Lung (tissue), 12 donors: Measurements from ENCODE around the gene SNTA1. TPM values are rescaled to one million over a fixed set of nuclear protein-coding genes. Genes with fewer than 3 reads are reported as not detected.

ENCODE experiments used
- ATAC-seq: fragments of 200-7000 bp; cut with Tn5 transposase; one replicate; pipeline ENCODE4 v1.9.1; 2020; ENCODE audit warnings: moderate number of reproducible peaks; ENCODE audit not compliant: insufficient read depth, low FRiP score
- DNase-seq, 3 donors: peaks; one replicate each; pipeline ENCODE4 v3.0.0-alpha.2; 2013 to 2017
- H3K27ac ChIP-seq, 2 donors: one replicate each; pipeline ENCODE4 v1.5.1; 2013; ENCODE audit warnings: mild to moderate bottlenecking in 2 of 2, moderate library complexity in 2 of 2, control low read depth in 1 of 2, inconsistent platforms in 1 of 2, low read depth in 1 of 2, low read length in 1 of 2
- H3K27me3 ChIP-seq, 3 donors: one replicate each; pipeline ENCODE4 v1.5.1; 2013; ENCODE audit warnings: low read length in 2 of 3; ENCODE audit not compliant: control insufficient read depth in 3 of 3, insufficient read depth in 3 of 3
- H3K36me3 ChIP-seq, 4 donors: one replicate each; pipeline ENCODE4 v1.5.1; 2013; ENCODE audit warnings: low read length in 4 of 4, mild to moderate bottlenecking in 1 of 4, moderate library complexity in 1 of 4; ENCODE audit not compliant: control insufficient read depth in 4 of 4, insufficient read depth in 4 of 4
- H3K4me1 ChIP-seq, 5 donors: one replicate each; pipeline ENCODE4 v1.5.1; 2013; ENCODE audit warnings: low read length in 5 of 5, mild to moderate bottlenecking in 2 of 5, moderate library complexity in 1 of 5; ENCODE audit not compliant: control insufficient read depth in 5 of 5, insufficient read depth in 5 of 5
- H3K4me3 ChIP-seq: one replicate; pipeline ENCODE4 v1.5.1; 2013; ENCODE audit warnings: mild to moderate bottlenecking, control low read depth, moderate library complexity
- H3K9ac ChIP-seq, 2 donors: one replicate each; pipeline ENCODE4 v1.5.1; 2013; ENCODE audit warnings: low read length in 2 of 2, control low read depth in 1 of 2; ENCODE audit not compliant: insufficient read depth in 1 of 2
- H3K9me3 ChIP-seq, 4 donors: one replicate each; pipeline ENCODE4 v1.5.1; 2013; ENCODE audit warnings: low read length in 3 of 4, mild to moderate bottlenecking in 1 of 4, moderate library complexity in 1 of 4; ENCODE audit not compliant: control insufficient read depth in 4 of 4, insufficient read depth in 3 of 4
- WGBS, 2 donors: extraction: QIAGEN DNeasy Blood & Tissue Kit; methylation state at CpG; one replicate each; pipeline ENCODE4 v1.1.7; 2013; 5-methylcytosine and 5-hydroxymethylcytosine counted together
- polyA plus RNA-seq, 2 donors: library from polyadenylated mRNA; stranded (reverse); fragments of 200-250 nt; gene quantifications; one replicate each; pipeline ENCODE4 v1.2.1, GENCODE V29; 2013
- total RNA-seq, 2 donors: library from RNA; depleted of rRNA in 1 of 2; stranded (reverse); fragments of >200 nt in 1 of 2; gene quantifications; one replicate each; pipeline ENCODE4 v1.2.1, GENCODE V29; 2014 to 2021
- TF ChIP-seq, protein P1 (sequence below): IDR thresholded peaks from 2 replicates; pipeline ENCODE4 v1.5.1; 2012; ENCODE audit warnings: mild to moderate bottlenecking; ENCODE audit errors: control extremely low read depth, extremely low read depth
- donor health status: control.
- donor health status: control.
- donor health status: Bipolar disorder and iron deficiency.
- donor health status: healthy.
- donor health status: DM: yes; HTN: yes; CAD: no.

SNTA1 gene
- total and polyA plus RNA-seq, 4 donors = 3.7 to 9.9 (median 6.8) TPM

DNA sequence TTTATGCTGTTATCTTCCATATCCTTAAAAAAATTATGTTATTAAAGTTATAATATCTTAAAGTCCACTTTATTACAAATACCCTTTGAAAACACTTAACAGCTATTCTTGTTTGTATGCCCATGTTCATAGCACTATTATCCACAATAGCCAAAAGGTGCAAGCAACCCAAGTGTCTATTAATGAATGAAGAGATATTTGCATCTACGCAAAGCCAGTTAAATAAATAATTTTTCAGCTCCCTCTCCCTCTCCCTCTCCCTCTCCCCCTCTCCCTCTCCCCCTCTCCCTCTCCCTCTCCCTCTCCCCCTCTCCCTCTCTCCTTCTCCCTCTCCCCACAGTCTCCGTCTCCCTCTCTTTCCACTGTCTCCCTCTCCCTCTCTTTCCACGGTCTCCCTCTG lies 55.3 kb downstream of the SNTA1 start:
- peaks cover 20 to 32% (median 24%) of the 10 kb centered on the region in 4 donors for H3K36me3 ChIP-seq

DNA sequence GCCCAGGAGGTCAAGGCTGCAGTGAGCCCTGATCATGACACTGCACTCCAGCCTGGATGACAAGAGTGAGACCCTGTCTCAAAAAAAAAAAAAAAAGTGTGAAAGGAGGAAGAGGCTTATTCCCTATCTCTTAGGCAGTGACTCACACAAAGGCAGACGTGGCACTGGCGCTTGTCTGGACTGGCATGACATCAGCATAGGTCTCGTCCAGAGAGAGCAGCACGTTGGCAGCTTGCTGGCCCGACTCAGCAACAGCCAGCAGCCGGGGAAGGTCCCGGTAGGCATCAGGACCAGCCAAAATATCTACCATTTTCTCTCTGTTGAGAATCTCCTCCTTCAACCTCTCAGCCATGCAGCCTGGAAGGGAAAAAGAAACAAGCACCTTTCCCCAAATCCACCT lies 56.4 kb downstream of the SNTA1 start:
- TF ChIP-seq, protein P1, sequence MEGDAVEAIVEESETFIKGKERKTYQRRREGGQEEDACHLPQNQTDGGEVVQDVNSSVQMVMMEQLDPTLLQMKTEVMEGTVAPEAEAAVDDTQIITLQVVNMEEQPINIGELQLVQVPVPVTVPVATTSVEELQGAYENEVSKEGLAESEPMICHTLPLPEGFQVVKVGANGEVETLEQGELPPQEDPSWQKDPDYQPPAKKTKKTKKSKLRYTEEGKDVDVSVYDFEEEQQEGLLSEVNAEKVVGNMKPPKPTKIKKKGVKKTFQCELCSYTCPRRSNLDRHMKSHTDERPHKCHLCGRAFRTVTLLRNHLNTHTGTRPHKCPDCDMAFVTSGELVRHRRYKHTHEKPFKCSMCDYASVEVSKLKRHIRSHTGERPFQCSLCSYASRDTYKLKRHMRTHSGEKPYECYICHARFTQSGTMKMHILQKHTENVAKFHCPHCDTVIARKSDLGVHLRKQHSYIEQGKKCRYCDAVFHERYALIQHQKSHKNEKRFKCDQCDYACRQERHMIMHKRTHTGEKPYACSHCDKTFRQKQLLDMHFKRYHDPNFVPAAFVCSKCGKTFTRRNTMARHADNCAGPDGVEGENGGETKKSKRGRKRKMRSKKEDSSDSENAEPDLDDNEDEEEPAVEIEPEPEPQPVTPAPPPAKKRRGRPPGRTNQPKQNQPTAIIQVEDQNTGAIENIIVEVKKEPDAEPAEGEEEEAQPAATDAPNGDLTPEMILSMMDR = no peak
- no peak overlapping the region for H3K9ac ChIP-seq
- H3K27ac ChIP-seq = no peak overlapping the region
- H3K4me3 ChIP-seq = no peak overlapping the region
- H3K9me3 ChIP-seq = no peaks in the 10 kb centered on the region
- H3K27me3 ChIP-seq = no peaks in the 10 kb centered on the region
- peaks cover 18 to 32% (median 24%) of the 10 kb centered on the region in 4 donors for H3K36me3 ChIP-seq
- no peaks in the 10 kb centered on the region for H3K4me1 ChIP-seq
- DNase-seq (no peak), ATAC-seq (no peak)
- 88 to 92% methylated on average over 7 of the region's 7 CpGs for WGBS, 2 donors

More for the DNA sequence above, 55.3 kb downstream of the SNTA1 start:
- no peaks in the 10 kb centered on the region for H3K9me3 ChIP-seq
- ATAC-seq = no peak
- TF ChIP-seq, protein P1 = no peak
- no peak overlapping the region for H3K27ac ChIP-seq
- WGBS, 2 donors = 92 to 96% methylated on average over 1 to 2 of the region's 3 CpGs
- no peak overlapping the region for H3K9ac ChIP-seq
- H3K4me3 ChIP-seq = no peak overlapping the region
- H3K27me3 ChIP-seq = no peaks in the 10 kb centered on the region
- H3K4me1 ChIP-seq = no peaks in the 10 kb centered on the region
- DNase-seq = no peak

DNA sequence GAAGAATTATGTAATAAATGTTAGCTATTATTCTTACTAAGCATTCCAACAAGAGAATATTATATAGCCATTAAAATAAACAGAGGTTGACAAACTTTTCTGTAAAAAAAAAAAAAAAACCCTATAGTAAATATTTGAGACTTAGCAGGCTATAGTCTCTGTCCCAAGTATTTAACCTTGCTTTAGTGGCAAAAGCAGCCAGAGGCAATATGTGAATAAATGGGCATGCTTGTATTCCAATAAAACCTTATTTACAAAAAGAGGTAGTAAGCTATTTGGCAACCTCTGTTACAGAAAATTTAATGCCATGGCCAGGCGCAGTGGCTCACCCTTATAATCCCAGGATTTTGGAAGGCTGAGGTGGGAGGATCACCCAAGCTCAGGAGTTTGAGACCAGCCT lies 56.9 kb downstream of the SNTA1 start:
- DNase-seq = no peak
- 86 to 97% methylated on average over 1 of the region's 1 CpG for WGBS, 2 donors
- Histone ChIP-seq H3K4me3 (no peak overlapping the region), H3K9me3 (no peaks in the 10 kb centered on the region), H3K27me3 (no peaks in the 10 kb centered on the region), H3K27ac (no peak overlapping the region), H3K9ac (no peak overlapping the region), H3K4me1 (no peaks in the 10 kb centered on the region), H3K36me3 (peaks cover 19 to 33% (median 27%) of the 10 kb centered on the region in 4 donors)
- ATAC-seq = no peak
- TF ChIP-seq, protein P1 = no peak

DNA sequence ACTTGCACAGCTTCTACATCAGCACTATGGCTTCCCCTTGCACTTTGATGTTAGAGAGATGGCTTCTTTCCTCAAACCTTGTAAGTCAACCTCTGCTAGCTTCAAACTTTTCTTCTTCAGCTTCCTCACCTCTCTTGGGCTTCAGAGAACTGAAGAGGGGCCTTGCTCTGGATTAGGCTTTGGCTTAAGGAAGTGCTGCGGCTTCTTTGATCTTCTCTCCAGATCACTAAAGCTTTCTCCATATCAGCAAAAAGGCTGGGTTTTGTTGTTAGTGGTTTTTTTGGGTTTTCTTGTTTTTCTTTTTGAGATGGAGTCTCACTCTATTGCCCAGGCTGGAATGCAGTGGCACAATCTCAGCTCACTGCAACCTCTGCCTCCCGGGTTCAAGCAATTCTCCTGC lies 66.2 kb downstream of the SNTA1 start:
- DNase-seq (no peak), ATAC-seq (no peak)
- no peaks in the 10 kb centered on the region for H3K27me3 ChIP-seq
- TF ChIP-seq, protein P1 = no peak
- peaks cover 21 to 36% (median 33%) of the 10 kb centered on the region in 4 donors for H3K36me3 ChIP-seq
- no peaks in the 10 kb centered on the region for H3K9me3 ChIP-seq
- WGBS, 2 donors = 96 to 97% methylated on average over 2 of the region's 2 CpGs
- H3K4me1 ChIP-seq = peaks cover 0 to 3% (median 0%) of the 10 kb centered on the region in 5 donors
- H3K4me3 ChIP-seq = no peak overlapping the region
- H3K27ac ChIP-seq = no peak overlapping the region
- H3K9ac ChIP-seq = no peak overlapping the region
